Naive thymus-derived CD4-positive, alpha-beta T cell (primary cell): ENCODE measurements around the gene ACTBL2. TPM values are rescaled to one million over a fixed set of nuclear protein-coding genes. Genes with fewer than 3 reads are reported as not detected.
"Not testable (repeated sequence)": the region's sequence is repeated elsewhere in the genome, so short reads cannot be mapped to it uniquely, and the experiment has no call there.

Source experiments
- ATAC-seq: fragments of 150-1000 bp; cut with Tn5 transposase; 2 replicates; pipeline ENCODE4 v1.10.0; 2021; ENCODE audit warnings: mild to moderate bottlenecking, moderate library complexity
- CTCF ChIA-PET: fragments of 350-600 bp; sonication (Branson Sonifier 250); formaldehyde crosslinking; loops from one replicate; lab custom pipeline; 2021; ENCODE audit warnings: antibody characterized with exemption; lab: Charles Lee
- POLR2A ChIA-PET: fragments of 350-600 bp; sonication (Branson Sonifier 250); formaldehyde crosslinking; loops from one replicate; lab custom pipeline; 2021; ENCODE audit warnings: antibody characterized with exemption, inconsistent platforms; lab: Charles Lee
- DNase-seq, 9 donors: peaks; one replicate each; pipeline versions ENCODE4 v3.0.0 to v3.0.0-alpha.2; 2020 to 2022; ENCODE audit warnings: mixed read lengths in 1 of 9
- H3K27ac ChIP-seq: one replicate; pipeline ENCODE4 v1.7.0; 2013; ENCODE audit warnings: mild to moderate bottlenecking, low read depth, low read length, moderate library complexity
- H3K27me3 ChIP-seq, 2 donors: one replicate each; pipeline ENCODE4 v1.7.0; 2013; ENCODE audit warnings: low read length in 2 of 2, mild to moderate bottlenecking in 2 of 2, moderate library complexity in 2 of 2; ENCODE audit not compliant: control insufficient read depth in 2 of 2, insufficient read depth in 2 of 2
- H3K36me3 ChIP-seq, 3 experiments: 1 replicate in 2 of 3; 2 replicates in 1 of 3; pipeline ENCODE4 v1.7.0; 2013; ENCODE audit warnings: low read length in 3 of 3, mild to moderate bottlenecking in 3 of 3, moderate library complexity in 1 of 3; ENCODE audit not compliant: insufficient read depth in 3 of 3, control insufficient read depth in 2 of 3
- H3K4me1 ChIP-seq, 2 donors: one replicate each; pipeline ENCODE4 v1.7.0; 2013; ENCODE audit warnings: low read length in 2 of 2, mild to moderate bottlenecking in 2 of 2, moderate library complexity in 1 of 2; ENCODE audit not compliant: control insufficient read depth in 2 of 2, insufficient read depth in 2 of 2
- H3K4me3 ChIP-seq: 2 replicates; pipeline ENCODE4 v1.7.0; 2013; ENCODE audit warnings: mild to moderate bottlenecking, low read length
- H3K9me3 ChIP-seq, 3 experiments: 1 replicate in 2 of 3; 2 replicates in 1 of 3; pipeline ENCODE4 v1.7.0; 2013; ENCODE audit warnings: low read length in 3 of 3; ENCODE audit not compliant: control insufficient read depth in 2 of 3
- H3K27ac Mint-ChIP-seq, 9 donors: one replicate each; pipeline ENCODE4 v1.8.0; 2020 to 2022; ENCODE audit warnings: mixed read lengths in 9 of 9, mild to moderate bottlenecking in 8 of 9, moderate library complexity in 5 of 9, inconsistent platforms in 2 of 9
- H3K27me3 Mint-ChIP-seq, 5 donors: one replicate each; pipeline ENCODE4 v1.8.0; 2021 to 2022; ENCODE audit warnings: mixed read lengths in 5 of 5, mild to moderate bottlenecking in 1 of 5
- H3K36me3 Mint-ChIP-seq, 5 donors: one replicate each; pipeline ENCODE4 v1.8.0; 2020 to 2022; ENCODE audit warnings: mixed read lengths in 5 of 5, mild to moderate bottlenecking in 3 of 5, inconsistent platforms in 1 of 5
- H3K4me1 Mint-ChIP-seq, 7 donors: one replicate each; pipeline ENCODE4 v1.8.0; 2020 to 2022; ENCODE audit warnings: mixed read lengths in 7 of 7, mild to moderate bottlenecking in 3 of 7, inconsistent platforms in 1 of 7
- H3K4me3 Mint-ChIP-seq, 10 donors: one replicate each; pipeline ENCODE4 v1.8.0; 2020 to 2022; ENCODE audit warnings: mild to moderate bottlenecking in 10 of 10, mixed read lengths in 10 of 10, moderate library complexity in 6 of 10, inconsistent platforms in 2 of 10
- H3K9me3 Mint-ChIP-seq, 11 donors: one replicate each; pipeline ENCODE4 v1.8.0; 2020 to 2022; ENCODE audit warnings: mixed read lengths in 11 of 11, mild to moderate bottlenecking in 4 of 11, inconsistent platforms in 1 of 11, moderate library complexity in 1 of 11
- intact Hi-C, 2 donors: fragments of 100-400 bp; cut with micrococcal nuclease; formaldehyde crosslinking; loops; one replicate each; pipeline ENCODE4 v1.15.1; 2023
- polyA plus RNA-seq, 2 donors: library from polyadenylated mRNA; unstranded; fragments of 300-500 nt; fragmentation: Illumina TruSeq; gene quantifications; one replicate each; pipeline ENCODE4 v1.2.3, GENCODE V29; 2021
- total RNA-seq, 6 experiments: library from RNA in 5 of 6; stranded (reverse) in 5 of 6; gene quantifications; 1 replicate in 5 of 6; 2 replicates in 1 of 6; pipeline ENCODE4 v1.2.3 and lab custom pipeline; 2021 to 2026

The ACTBL2 gene
- total and polyA plus RNA-seq, 7 experiments from 2014 or later: not detected

DNA sequence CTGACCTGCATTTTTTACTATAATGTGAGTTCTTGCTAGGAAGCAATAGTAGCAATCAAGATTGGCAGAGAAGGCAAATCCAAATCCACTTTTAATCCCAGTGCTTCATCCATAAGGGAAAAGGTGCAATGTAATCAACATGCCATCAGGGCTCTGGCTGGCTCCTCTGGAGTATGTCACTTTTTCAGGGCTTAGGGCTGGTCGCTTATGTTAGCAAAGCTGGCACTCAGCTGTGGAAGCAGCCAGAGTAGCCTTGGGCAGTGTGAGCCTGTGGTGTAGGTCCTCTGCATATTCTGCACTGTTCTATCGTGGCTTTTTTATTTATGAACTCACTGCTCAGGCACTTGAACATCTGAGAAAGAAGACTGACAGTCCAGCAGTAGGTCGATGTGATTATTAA lies 16.1 kb downstream of the ACTBL2 start:
- CTCF ChIA-PET: no interaction called here
- no peak overlapping the region for H3K4me3 Mint-ChIP-seq
- no peaks in the 10 kb centered on the region for H3K4me1 Mint-ChIP-seq
- peaks cover 0 to 12% (median 4%) of the 10 kb centered on the region in 5 donors for H3K27me3 Mint-ChIP-seq
- Histone ChIP-seq H3K9me3 (no peaks in the 10 kb centered on the region), H3K27ac (no peak overlapping the region), H3K36me3 (no peaks in the 10 kb centered on the region), H3K27me3 (no peaks in the 10 kb centered on the region), H3K4me1 (no peaks in the 10 kb centered on the region), H3K4me3 (no peak overlapping the region)
- ATAC-seq: no peak
- peaks cover 0 to 2% (median 0%) of the 10 kb centered on the region in 5 donors for H3K36me3 Mint-ChIP-seq
- DNase-seq: no peak
- POLR2A ChIA-PET: no interaction called here
- peaks cover 0 to 6% (median 0%) of the 10 kb centered on the region in 11 donors for H3K9me3 Mint-ChIP-seq
- no peak overlapping the region for H3K27ac Mint-ChIP-seq
- intact Hi-C loops: no loop called here

DNA sequence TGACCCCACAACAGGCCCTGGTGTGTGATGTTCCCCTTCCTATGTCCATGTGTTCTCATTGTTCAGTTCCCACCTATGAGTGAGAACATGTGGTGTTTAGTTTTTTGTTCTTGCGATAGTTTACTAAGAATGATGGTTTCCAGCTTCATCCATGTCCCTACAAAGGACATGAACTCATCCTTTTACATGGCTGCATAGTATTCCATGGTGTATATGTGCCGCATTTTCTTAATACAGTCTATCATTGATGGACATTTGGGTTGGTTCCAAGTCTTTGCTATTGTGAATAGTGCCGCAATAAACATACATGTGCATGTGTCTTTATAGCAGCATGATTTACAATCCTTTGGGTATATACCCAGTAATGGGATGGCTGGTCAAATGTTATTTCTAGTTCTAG lies 22.6 kb downstream of the ACTBL2 start:
- H3K4me1 ChIP-seq, H3K9me3 ChIP-seq, ATAC-seq, H3K4me3 Mint-ChIP-seq, H3K4me1 Mint-ChIP-seq, H3K27me3 ChIP-seq, H3K9me3 Mint-ChIP-seq, H3K27me3 Mint-ChIP-seq, CTCF ChIA-PET, H3K4me3 ChIP-seq, H3K27ac Mint-ChIP-seq, intact Hi-C loops, H3K36me3 Mint-ChIP-seq, H3K36me3 ChIP-seq, H3K27ac ChIP-seq, DNase-seq: not testable (repeated sequence)
- POLR2A ChIA-PET: interaction anchor here (1.2 kb wide), 1 partner anchor 10 kb away, joined by 3 read pairs; no protein-coding TSS in a partner anchor

DNA sequence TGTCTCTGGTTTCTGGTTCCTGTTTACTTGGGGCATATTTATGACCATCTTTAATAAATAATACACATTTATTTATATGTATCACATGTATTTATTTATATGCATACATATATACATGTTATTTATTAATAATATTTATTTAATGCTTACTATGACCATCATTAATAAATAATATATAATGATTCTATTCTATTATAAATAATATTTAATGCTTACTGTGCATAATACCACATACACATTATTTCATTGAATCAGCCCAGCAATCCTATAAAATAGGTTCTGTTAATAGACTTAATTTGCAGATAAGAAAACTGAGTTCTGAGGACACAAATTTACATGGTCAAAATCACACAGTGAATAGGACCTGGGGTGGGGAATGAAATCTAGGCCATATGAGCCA lies 24.2 kb downstream of the ACTBL2 start:
- H3K27ac Mint-ChIP-seq: no peak overlapping the region

DNA sequence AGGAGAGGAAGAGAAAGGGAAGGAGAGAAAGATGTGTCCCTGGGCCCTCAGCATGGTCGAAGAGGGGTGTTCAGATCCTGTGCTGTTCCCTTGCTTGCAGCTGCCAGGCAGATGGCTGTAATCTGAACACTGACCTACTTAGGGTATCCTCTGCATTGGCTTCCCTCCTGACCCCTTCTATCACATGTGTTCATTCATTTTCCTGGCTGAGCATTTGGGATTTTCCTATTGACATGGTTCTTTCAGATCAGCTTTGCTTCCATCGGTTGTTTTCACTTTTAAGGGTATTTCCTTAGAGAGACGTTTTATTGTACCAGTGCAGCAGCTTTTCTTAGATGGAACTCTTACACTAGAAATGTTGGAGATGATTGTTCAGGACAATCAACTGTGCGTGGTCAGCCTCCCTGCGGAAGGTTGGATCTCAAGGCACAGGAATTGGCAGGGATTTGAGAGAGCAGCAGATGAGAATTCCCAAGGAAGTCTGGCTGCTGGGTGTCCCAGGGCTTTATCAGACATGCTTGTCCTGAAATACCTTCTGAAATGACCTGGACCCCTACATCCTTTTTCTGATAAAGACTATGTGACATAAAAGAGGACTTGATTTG lies 26.0 kb downstream of the ACTBL2 start:
- H3K9me3 ChIP-seq: no peaks in the 10 kb centered on the region
- DNase-seq (no peak), ATAC-seq (no peak)
- H3K27me3 Mint-ChIP-seq: peaks cover 0 to 3% (median 0%) of the 10 kb centered on the region in 5 donors
- H3K9me3 Mint-ChIP-seq: peaks cover 0 to 1% (median 0%) of the 10 kb centered on the region in 11 donors
- H3K4me3 Mint-ChIP-seq: no peak overlapping the region
- no peak overlapping the region for H3K27ac Mint-ChIP-seq
- H3K27ac ChIP-seq: no peak overlapping the region
- no peaks in the 10 kb centered on the region for H3K27me3 ChIP-seq
- peaks cover 0 to 7% of the 10 kb centered on the region in 2 donors for H3K4me1 ChIP-seq
- CTCF ChIA-PET: no interaction called here
- H3K36me3 Mint-ChIP-seq: no peaks in the 10 kb centered on the region
- no peaks in the 10 kb centered on the region for H3K36me3 ChIP-seq
- intact Hi-C loops: no loop called here
- peaks cover 0 to 16% (median 4%) of the 10 kb centered on the region in 7 donors for H3K4me1 Mint-ChIP-seq
- POLR2A ChIA-PET: no interaction called here
- no peak overlapping the region for H3K4me3 ChIP-seq

More for the DNA sequence above, 24.2 kb downstream of the ACTBL2 start:
- H3K36me3 Mint-ChIP-seq: no peaks in the 10 kb centered on the region
- no peaks in the 10 kb centered on the region for H3K4me1 Mint-ChIP-seq
- no peaks in the 10 kb centered on the region for H3K4me1 ChIP-seq
- H3K27me3 ChIP-seq: no peaks in the 10 kb centered on the region
- ATAC-seq (no peak), DNase-seq (no peak)
- H3K36me3 ChIP-seq: no peaks in the 10 kb centered on the region
- POLR2A ChIA-PET: no interaction called here
- CTCF ChIA-PET: interaction anchor here (1.0 kb wide), 1 partner anchor 37 kb away, joined by 3 read pairs; no protein-coding TSS in a partner anchor
- H3K27me3 Mint-ChIP-seq: peaks cover 0 to 3% (median 0%) of the 10 kb centered on the region in 5 donors
- no peaks in the 10 kb centered on the region for H3K9me3 ChIP-seq
- H3K4me3 Mint-ChIP-seq: no peak overlapping the region
- intact Hi-C loops: no loop called here
- peaks cover 0 to 1% (median 0%) of the 10 kb centered on the region in 11 donors for H3K9me3 Mint-ChIP-seq
- H3K4me3 ChIP-seq: no peak overlapping the region
- H3K27ac ChIP-seq: no peak overlapping the region

DNA sequence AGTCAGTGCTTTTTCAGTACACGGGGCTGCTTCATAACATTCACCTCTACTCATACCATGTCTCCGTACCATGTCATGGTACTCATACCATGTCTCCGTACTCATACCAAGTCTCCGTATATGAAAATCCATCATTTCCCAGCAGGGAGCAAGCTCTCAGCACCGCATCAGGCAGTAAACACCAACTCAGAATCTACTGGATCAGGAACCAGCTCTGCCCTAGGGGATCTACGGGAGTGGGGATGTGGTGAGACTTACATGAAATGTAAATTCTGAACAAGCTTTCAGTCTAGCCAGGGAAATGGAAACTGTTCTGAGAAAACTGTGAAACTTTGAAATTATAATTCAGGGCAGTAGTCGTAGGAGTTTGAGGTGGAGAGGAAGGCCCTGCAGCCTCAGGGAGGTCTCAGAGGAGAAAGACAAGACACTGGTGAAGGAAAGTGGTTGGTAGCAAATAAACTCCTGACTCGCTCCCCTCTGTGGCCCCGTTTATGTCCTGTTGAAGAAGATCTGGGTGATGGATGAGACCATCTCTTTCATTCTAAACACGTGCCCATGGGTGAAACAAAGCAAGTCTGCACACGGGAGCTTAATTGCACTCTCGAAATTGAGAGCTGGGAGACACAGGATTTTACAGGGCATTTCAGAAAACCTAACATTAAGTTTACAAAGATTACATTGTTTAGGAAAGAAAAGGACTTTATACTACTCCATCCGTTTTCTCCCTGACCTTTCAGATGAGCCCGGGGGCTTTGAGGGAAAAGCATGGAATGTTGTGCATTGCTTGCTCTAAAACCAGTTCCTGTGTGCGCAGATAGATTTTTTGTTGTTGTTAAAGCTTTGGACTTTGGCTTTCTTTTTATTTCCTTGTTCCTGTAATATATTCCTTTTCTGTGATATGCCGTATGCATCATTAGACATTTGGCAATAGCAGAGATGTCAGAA lies 26.8 kb downstream of the ACTBL2 start:
- ATAC-seq (no peak), DNase-seq (no peak)
- Histone ChIP-seq H3K4me1 (peaks cover 0 to 15% of the 10 kb centered on the region in 2 donors), H3K27ac (no peak overlapping the region), H3K4me3 (no peak overlapping the region), H3K36me3 (no peaks in the 10 kb centered on the region), H3K9me3 (no peaks in the 10 kb centered on the region), H3K27me3 (no peaks in the 10 kb centered on the region)
- no peak overlapping the region for H3K27ac Mint-ChIP-seq
- peaks cover 0 to 3% (median 0%) of the 10 kb centered on the region in 5 donors for H3K27me3 Mint-ChIP-seq
- ChIA-PET POLR2A (interaction anchor here (0.9 kb wide), 1 partner anchor 9 kb away, joined by 3 read pairs; no protein-coding TSS in a partner anchor), CTCF (no interaction called here)
- no peak overlapping the region for H3K4me3 Mint-ChIP-seq
- intact Hi-C loops: no loop called here
- H3K4me1 Mint-ChIP-seq: peaks cover 0 to 24% (median 13%) of the 10 kb centered on the region in 7 donors
- H3K9me3 Mint-ChIP-seq: peaks cover 0 to 1% (median 0%) of the 10 kb centered on the region in 11 donors
- no peaks in the 10 kb centered on the region for H3K36me3 Mint-ChIP-seq

DNA sequence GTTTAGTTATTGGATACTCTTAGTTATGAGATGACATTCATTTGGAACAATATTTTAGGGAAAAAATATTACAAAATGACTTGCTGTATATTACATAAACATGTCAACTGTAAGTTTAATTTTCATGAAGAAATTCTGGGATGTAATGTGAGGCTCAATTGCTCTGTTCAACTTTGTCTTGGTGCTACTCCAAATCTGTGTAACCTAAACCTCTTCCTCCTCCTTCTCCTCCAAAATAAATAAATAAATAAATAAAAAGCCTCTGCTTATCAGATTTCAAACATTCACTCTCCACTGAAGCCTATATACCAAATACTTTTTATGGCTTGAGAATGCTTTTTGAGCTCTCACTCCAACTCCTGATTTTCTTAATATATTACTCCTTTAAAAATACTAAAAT lies 27.7 kb downstream of the ACTBL2 start:
- Mint-ChIP-seq H3K4me3 (no peak overlapping the region), H3K4me1 (peaks cover 0 to 33% (median 20%) of the 10 kb centered on the region in 7 donors), H3K9me3 (peaks cover 0 to 2% (median 0%) of the 10 kb centered on the region in 11 donors), H3K36me3 (no peaks in the 10 kb centered on the region), H3K27me3 (peaks cover 0 to 3% (median 0%) of the 10 kb centered on the region in 5 donors), H3K27ac (no peak overlapping the region)
- Histone ChIP-seq H3K9me3 (no peaks in the 10 kb centered on the region), H3K27ac (no peak overlapping the region), H3K27me3 (no peaks in the 10 kb centered on the region), H3K4me1 (peaks cover 0 to 18% of the 10 kb centered on the region in 2 donors), H3K36me3 (no peaks in the 10 kb centered on the region), H3K4me3 (no peak overlapping the region)
- POLR2A ChIA-PET: no interaction called here
- ATAC-seq: no peak
- CTCF ChIA-PET: no interaction called here
- DNase-seq: no peak
- intact Hi-C loops: no loop called here
